ENCODE results near the gene SLC16A5.

SLC16A5 gene

DNA sequence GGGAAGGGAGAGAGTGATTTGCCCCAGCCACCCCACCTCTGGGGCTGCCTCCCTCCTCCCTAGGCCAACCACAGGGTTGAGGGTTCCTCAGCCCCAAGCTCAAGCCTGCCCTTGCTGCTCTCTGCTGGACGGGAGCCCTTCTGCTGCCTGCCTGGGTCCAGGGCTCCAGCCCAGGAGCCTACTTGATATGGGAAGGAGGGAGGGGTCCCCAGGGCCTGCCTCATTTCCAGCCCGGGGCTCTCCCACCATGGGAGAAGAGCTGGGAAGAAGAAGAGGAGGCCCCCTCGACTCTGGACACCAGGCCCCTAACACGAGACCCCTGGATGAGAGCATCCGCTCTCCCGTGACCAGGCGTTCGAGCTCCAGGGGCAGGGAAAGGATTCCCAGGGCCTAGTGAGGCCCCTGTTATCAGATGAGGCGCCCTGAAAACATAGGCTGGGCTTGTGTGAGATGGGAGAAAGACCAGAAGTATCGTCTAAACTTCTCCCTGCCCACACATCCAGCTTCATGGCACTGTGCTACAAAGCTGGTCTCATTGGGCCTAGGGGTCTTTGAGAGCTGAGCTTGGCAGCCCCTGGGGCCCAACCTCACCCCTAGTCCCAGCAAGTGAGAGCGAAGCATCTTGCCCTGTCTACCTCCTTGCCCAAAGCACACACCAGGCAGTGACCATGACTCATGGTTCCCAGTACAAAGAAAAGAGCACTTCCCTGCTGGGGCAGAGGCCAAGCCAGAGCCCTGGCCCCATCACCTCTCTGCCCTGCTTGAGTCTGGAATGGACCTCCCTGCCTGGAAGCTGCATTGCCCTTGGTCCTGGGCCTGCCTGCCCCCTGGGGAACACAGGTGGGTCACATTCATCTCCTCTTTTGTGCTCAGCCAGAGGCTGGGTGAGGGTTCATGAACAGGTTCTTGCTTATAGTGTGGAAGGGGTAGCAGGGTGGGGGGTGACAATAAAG, 987 bp downstream of the SLC16A5 start:
- DNase-seq, result no peak

DNA sequence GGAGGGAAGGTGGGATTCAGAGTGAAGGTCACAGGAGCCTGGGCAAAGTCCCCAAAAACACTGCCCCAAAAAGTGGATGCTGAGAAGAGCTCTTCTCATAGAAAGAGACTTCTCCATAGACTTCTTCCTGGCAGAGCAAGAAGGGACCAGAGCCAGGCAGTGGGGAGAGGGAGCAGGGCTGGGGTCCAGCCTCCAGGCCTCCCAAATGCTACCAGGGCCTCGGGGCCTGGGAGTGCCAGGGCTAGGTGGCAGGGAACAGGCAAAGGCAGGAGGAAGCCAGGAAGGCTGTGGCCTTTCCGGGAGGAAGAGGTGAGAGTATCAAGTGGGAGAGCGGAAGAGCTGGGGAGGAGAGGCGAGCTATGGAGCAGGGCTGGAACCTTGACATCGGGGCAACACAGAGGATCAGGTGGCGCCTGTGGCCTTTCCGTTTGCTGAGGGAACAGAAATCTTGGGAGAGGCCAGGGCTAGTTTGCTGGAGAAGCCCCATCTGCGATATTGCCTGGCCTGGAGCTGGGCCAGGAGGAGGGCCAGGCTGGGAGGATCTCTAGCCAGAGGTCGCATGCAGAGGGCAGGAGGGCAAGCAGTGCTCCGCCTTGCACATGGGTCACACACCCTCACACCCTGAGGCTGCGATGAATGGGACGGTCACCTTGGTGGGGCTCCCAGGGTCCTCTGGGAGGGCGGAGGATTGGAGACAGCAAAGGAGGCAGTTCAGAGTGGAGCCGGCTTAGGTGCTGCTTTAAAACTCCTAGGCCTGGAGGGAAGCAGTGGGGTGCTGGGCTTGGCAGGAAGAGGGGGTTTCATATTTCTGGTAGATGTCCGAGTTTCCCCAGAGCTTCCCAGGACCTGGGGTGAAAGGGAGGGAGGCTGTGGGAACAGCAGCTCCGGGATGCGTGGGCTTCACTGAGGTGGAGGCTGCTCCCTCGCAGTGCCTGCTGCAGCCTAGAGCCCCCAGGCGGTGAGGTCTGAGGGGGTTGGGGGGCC, 3.4 kb downstream of the SLC16A5 start:
- no peak for DNase-seq

DNA sequence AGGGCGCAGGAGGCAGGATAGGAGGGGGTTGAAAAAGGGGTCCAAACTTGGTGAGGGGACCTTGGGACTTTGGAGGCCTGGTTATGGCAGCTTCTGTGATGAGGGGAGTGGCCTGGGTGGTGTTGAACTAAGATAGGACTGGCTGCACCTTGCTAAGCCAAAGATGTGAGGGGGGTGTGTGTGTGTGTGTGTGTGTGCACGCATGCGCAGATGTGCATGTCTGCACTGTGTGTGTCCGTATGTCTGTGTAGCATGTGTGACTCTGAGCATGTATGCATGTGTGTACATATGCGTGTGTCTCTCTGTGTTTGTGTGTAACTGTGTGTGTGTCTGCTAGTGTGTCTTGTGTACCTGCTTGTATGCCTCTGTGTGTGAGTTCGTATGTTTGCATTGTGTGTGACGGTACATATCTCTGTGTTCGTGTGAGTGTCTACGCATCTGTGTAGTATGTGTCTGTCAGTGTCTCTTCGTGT, 4.1 kb downstream of the SLC16A5 start:
- no peak for DNase-seq

DNA sequence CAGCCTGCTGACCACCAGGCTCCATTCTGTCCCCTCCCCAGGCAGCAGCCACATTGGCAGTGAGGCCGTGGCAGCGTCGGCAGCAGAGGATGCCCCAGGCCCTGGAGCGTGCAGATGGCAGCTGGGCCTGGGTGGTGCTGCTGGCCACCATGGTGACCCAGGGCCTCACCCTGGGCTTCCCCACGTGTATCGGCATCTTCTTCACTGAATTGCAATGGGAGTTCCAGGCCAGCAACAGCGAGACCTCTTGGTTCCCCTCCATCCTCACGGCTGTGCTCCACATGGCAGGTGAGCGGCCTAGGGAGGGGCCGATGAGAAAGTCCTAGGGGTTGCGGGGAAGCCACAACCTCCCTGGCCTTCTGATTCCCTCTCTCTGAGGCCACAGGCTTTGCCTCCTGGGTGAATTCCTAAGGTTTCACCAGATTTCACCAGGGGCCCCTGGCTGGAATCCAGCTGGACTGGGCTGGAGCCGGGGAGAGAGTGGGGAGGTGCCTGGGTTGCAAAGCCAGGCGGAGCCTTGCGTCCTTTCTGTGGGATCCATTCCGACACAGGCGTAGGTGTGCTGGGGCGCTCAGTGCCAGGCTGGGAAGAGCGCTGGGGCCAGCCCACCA, 5.9 kb downstream of the SLC16A5 start:
- no peak for DNase-seq

DNA sequence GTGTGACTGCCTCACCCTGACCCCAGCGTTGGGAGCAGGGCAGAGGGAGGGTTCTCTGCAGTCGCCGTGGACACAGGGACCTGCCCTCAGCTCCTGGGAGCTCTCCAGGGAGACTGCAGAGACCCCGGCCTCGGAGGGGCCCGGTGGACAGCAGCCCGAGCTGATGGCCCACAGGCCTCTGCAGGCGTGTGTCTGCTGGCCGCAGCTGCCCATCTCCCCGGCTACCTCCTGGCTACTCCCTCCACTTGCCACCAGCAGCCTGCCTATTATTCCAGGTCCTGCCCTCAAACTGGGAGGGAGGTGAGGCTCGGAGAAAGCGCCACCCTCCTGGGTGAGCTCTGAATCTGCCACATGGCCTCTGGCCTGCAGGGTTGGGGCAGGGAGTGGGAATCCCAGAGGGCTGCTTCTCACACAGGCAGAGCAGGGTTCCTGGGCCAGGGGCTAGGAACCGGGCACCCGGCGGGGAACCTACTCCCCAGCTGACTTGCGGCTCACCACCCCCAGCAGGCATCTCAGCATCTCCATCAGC, 7.2 kb downstream of the SLC16A5 start:
- no peak for DNase-seq

DNA sequence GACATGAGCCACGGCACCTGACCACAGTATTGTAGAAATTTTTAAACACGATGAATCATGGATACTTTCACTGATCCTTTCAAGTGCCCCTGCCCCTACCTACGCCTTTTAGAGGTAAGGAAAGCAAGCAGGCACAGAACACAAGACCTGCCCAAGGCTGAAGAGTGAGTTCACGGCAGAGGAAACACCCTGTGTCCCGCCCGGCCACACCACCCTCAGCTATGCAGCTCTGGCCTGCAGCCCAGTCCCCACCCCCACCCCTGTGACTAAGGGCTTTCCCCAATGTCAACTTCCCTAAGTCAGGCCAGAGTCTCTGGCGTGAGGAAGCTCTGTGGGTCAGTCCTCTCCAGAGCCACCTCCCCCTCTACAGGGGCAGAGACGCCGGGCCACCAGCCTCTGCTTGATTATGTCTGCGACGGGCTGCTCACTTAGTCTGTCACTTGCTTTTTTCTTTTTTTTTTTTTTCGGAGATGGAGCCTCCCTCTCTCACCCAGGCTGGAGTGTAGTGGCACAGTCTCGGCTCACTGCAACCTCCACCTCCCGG, 8.4 kb downstream of the SLC16A5 start:
- DNase-seq, result no peak

DNA sequence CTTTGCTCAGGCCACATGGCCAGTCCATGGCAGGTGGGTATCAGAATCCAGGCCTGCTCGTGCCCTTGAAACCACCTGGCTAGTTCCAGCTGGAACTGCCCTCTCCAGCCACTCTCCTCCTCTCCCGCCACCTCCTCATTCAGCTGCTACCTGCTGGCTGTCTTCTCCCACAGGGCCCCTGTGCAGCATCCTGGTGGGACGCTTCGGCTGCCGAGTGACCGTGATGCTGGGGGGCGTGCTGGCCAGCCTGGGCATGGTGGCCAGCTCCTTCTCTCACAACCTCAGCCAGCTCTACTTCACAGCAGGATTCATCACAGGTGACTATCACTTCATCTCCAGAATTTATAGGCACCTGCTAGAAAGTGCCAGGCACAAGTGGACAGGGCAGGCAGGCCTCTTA, 10.1 kb downstream of the SLC16A5 start:
- no peak for DNase-seq

DNA sequence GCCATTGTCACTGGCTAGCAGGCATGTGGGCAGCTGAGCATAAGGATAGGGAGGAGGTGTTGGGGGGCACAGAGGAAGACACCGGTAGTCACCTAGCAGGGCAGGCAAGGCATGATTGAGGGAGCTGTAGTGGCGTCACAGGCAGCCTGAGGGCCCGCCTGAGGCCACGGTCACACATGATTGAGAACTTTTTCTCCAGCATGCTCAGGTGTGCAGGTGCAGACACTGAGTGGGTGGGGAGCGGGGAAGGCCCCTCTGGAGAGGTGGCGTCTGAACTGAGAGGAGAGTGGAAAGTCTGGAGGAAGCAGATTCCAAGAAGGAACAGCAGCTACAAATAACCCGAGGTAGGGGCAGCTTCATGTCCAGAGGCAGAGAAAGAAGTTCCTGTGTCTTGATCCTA, 11.1 kb downstream of the SLC16A5 start:
- no peak for DNase-seq

DNA sequence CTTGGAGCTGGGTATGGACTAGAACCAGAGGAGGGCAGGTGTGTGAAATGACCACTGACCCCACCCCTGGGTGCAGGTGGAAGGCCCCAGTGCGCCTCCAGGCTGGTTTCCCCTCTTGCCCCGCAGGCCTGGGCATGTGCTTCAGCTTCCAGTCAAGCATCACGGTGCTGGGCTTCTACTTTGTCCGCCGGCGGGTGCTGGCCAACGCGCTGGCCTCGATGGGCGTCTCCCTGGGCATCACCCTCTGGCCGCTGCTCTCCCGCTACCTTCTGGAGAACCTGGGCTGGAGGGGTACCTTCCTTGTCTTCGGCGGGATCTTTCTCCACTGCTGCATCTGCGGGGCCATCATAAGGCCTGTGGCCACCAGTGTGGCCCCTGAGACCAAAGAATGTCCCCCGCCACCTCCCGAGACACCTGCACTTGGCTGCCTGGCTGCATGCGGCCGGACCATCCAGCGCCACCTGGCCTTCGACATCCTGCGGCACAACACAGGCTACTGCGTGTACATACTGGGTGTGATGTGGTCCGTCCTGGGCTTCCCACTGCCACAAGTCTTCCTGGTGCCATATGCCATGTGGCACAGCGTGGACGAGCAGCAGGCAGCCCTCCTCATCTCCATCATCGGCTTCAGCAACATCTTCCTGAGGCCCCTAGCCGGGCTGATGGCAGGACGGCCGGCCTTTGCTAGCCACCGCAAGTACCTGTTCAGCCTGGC, 12.3 kb downstream of the SLC16A5 start:
- DNase-seq, result no peak

DNA sequence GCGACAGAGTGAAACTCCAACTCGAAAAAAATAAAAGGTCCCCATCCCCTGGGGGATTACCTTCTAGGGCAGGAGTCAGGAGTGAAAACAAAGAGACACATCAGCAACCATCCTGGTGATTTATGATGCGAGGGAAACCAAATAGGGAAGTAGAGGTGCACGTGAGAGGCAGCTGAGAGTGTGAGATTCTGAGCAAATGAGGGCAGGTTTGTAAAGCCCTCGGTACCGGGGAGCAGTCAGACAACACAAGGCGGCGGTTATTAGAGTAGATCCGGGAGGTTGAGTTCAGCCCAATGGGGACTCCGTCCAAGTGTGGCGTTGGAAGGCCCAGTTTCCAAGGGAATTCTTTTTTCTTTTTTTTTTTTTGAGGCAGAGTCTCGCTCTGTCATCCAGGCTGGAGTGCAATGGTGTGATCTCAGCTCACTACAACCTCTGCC, 14.6 kb downstream of the SLC16A5 start:
- DNase-seq, result no peak

DNA sequence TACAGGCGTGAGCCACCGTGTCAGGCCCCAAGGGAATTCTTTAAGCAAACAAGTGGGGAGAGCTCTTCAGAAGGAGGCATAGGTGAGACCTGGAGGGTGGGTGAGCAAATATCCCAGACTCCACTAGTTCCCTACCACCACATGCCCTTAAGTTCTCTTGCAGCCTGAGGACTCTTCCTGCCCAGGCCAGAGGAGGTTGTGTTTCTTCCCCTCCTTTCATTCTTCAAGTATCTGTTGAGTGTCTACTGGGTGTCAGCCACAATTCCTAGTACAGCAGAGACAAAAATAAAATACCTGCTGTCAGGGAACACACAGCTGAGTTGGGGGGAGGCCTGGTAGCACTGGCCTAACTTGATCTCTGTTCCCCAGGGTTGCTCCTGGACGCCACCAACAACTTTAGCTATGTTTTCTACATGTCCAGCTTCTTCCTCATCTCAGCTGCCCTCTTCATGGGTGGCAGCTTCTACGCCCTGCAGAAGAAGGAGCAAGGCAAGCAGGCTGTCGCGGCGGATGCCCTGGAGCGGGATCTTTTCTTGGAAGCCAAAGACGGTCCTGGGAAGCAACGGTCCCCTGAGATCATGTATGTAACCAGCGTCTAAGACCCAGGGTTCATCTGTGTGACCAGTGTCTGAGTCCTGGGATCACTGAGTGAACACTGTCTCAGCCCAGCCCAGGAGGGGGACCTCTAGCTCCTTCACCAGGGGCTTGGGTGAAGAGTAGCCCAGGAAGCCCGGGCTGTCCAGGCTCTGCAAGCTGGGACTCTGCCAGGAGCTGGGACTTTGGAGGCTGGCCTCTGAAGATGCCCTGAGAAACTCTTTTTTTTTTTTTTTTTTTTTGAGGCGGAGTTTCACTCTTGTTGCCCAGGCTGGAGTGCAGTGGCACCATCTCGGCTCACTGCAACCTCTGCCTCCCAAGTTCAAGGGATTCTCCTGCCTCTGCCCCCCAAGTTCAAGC, 16.1 kb downstream of the SLC16A5 start:
- no peak for DNase-seq

DNA sequence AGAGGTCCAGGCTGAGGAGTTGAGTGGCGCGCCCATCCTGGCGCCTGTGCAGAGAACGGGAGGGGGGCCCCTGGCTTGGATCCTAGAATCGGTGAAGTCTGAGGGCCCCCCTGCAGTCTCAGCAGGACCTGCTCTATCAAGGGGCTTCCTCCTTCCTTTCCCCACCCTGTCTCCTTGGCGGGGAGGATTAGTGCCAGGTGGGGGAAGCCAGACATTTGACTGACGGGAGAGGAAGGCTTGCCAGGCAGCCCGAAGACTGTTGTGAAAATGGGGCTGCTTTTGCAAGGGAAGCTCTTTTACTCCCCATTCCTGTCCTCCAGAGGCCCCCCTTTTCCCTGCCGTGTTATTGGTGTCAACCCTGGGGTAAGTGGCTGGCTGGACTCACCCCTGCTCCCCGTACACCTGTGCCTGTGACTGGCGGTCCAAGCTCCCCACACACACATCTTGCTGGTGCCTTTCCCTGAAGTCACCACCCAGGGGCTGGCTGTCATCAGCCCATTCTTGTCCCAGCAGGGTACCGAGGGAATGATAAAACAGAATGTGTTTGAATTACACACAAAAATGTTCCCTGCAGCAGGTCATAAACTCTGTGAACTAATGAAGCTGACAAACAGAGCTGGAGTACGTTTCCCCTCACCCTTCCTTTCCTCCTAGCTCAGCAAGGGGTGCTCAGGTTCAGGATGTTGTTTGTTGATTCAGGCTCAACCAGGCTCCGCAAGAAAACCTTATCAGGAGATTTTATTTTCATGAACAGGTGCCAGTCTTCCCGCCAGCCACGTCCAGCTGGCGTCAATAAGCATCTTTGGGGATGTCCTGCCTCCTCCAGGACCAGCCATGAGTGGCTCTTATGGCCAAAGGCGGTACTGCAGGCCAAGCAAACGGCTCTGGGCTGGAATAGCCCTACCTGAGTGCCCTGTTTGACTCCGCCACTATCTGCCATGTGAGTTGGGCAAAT, 17.6 kb downstream of the SLC16A5 start:
- no peak for DNase-seq

DNA sequence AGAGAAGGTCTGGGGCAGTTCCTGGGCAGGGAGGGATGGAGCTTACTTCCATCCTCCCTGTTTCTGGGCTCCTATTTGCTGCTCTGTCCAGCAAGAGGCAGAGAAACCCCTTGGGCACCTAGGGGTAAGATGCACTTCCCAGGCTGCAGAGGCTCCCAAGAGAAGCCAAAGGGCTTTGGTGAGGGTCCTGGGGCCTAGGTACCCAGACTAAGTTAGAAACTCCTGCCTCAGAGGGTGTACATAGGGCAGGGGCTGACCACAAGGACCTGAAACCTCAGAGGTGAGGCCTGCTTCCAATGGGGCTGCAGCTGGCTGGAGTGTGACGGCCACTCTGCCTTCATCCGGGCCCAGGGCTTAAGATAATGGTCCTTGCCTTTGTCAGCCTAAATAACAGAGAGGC, 20.4 kb downstream of the SLC16A5 start:
- DNase-seq, result no peak

DNA sequence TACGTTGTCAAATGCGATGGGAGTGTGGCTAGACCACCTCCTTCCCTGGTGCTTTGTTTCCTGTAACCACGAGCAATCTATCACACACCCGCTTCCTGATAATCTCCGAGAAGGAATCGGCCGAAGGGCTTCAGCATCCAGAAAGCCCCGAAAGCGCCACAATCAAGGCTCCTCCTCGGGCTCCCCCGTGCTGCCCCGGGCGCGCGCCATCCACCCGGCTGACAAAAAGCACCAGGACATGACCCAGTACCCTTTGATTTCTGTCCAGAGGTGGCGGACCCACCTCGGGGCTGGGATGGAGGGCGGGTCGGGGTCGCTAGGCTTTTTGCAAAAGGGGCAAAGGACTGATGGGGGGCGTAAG, 21.3 kb downstream of the SLC16A5 start:
- DNase-seq, result no peak

DNA sequence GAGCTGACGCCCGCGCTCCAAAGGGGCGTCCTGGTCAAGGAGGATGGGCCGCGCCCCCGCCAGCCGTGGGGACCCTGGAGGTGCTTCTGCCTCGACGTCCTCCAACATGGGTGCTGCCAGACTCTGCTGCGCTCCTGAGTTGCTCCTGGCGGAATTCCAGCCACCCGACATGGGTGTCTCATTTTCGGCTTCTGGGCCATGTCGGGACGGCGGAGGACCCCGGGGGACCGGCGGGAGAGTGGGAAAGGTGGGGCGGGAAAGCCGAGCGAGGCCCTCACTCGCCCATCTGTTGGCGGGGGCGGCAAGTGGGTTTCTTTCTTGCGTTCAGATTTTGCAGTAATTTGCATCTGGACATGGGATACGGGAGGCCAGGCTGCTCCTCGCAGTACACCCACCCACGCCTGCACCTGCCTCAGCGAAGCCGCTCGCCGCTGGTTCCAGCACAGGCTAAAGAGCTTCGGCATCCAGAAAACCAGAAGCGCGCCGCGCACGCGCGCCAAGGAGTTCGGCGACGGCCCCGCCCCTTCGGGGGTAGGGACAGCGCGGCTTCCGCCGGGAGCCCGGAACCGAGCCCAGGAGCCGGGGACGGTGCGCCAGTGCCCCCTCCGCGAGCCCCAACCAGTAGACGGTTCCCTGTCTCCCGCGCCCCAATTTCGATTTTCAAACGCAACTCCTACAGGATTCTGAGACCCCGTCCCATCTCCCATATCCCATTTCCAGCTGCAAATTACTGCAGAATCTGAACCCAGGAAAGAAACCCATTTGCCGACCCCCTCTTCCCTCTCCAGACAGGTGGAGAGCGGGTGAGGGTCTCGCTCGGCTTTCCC, 21.9 kb downstream of the SLC16A5 start, which contains the start of gene ARMC7:
Gene ARMC7, plus strand, starts transcription at position 563 of the 827 bp plus-strand sequence. CDS start 320 bp downstream, outside the sequence.
- DNase-seq, result peak; percentile 91

DNA sequence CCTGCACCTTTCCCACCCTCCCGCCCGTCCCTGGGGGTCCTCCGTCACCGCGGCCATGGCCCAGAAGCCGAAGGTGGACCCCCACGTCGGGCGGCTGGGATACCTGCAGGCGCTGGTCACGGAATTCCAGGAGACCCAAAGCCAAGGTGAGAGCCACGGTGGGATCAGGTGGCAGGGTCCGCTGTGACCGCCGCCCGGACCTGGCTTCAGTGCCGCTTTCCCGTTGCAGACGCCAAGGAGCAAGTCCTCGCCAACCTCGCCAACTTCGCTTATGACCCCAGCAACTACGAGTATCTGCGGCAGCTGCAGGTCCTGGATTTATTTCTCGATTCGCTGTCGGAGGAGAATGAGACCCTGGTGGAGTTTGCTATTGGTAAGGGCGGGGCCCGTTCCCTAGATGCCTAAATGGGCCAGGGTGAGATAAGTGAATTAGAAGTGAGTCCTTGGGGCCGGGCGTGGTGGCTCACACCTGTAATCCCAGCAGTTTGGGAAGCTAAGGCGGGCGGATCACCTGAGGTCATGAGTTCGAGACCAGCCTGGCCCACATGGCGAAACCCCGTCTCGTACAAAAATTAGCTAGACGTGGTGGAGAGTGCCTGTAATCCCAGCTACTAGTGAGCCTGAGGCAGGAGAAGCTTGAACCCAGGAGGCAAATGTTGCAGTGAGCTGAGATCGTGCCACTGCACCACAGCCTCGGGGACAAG, 22.6 kb downstream of the SLC16A5 start:
- DNase-seq, result peak; percentile 14

DNA sequence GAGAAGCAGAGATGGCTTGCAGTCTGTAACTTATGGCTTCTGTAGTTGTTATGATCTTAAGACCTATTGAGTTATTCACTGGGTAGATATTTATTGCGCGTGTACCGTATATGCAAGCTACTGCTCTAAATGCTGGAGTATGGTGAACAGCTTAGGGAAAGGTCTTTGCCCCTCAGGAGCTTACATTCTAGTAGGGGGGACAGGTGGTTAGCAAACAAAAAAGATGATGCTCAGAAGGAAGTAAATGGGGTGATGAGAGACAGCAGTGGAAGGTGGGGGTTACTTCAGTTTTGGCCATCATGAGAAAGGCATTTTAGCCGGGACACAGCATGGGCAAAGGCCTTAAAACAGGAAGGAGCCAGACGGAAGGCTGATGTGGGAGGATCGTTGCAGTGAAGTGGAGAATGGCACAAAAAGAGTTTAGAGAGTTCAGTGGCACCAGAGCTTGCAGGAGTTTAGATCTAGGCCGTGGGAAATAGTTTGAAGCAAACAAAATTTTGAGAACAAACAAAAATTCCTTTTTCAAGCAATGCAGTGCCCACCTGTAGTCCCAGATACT, 24.1 kb downstream of the SLC16A5 start:
- no peak for DNase-seq
